ENCODE data around the gene MYRIP.

MYRIP gene

DNA sequence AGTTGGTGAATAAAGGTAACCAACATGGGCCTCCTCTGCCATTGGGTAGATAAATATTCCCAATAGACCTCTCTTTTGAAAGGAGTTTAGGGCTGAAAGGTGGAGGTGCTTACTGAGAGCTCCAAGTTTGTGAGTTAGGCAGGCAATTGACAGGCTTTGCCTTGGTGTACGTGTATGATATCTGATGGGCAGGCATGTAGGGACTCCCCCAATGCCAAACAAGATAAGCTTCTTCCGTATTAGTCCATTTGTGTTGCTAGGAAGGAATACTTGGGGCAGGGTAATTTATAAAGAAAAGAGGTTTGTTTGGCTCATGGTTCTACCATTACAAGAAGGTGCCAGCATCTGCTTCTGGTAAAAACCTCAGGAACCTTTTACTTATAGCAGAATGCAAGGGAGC is 339.4 kb downstream of the MYRIP start:
- no peak overlapping the region for H3K27ac ChIP-seq (ENCODE audit: low read depth, low read length, severe bottlenecking)
- no peak overlapping the region for H3K4me3 ChIP-seq (ENCODE audit: extremely low read depth, insufficient read depth, low read length, poor library complexity, severe bottlenecking)
- H3K4me1 ChIP-seq (ENCODE audit: control insufficient read depth, insufficient read depth, low read length, poor library complexity, severe bottlenecking): no peaks in the 10 kb centered on the region
- WGBS, 2 experiments (ENCODE audit: insufficient coverage in 2 of 2): 80 to 92% methylated on average over 1 to 2 of the region's 2 CpGs
- H3K9me3 ChIP-seq (ENCODE audit: control insufficient read depth, low read length): no peaks in the 10 kb centered on the region
- no peaks in the 10 kb centered on the region for H3K36me3 ChIP-seq (ENCODE audit: control insufficient read depth, insufficient read depth, low read length)

DNA sequence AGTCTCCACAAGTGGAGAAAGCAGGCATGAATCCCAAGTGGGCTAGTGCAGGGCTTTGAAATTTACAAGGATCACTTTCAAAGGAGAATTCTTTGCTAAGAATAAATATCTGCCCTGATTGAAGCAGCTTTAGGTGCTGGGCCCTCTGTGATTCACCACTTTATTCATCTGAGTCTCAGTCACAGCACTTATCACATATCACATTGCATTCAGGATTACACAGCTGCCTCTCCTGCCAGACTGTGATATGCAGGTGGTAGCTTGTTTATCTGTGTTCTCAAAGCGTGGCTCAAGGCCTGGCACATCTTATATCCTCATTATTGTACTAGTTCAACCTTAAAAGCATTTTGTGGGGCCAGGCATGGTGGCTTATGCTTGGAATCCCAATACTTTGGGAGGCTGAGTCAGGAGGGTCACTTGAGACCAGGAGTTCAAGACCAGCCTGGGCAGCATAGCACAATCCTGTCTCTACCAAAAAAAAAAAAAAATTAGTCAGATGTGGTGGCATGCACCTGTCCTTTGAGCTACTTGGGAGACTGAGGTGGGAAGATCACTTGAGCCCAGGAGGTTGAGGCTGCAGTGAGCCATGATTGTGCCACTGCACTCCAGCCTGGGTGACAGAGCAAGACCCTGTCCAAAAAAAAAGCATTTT is 343.2 kb downstream of the MYRIP start:
- Histone ChIP-seq H3K9me3 (ENCODE audit: control insufficient read depth, low read length) (no peaks in the 10 kb centered on the region), H3K4me1 (ENCODE audit: control insufficient read depth, insufficient read depth, low read length, poor library complexity, severe bottlenecking) (no peaks in the 10 kb centered on the region), H3K4me3 (ENCODE audit: extremely low read depth, insufficient read depth, low read length, poor library complexity, severe bottlenecking) (no peak overlapping the region), H3K36me3 (ENCODE audit: control insufficient read depth, insufficient read depth, low read length) (no peaks in the 10 kb centered on the region), H3K27ac (ENCODE audit: low read depth, low read length, severe bottlenecking) (no peak overlapping the region)
- WGBS, 2 experiments (ENCODE audit: insufficient coverage in 2 of 2): no CpG with 5 or more reads among the region's 1 CpG

DNA sequence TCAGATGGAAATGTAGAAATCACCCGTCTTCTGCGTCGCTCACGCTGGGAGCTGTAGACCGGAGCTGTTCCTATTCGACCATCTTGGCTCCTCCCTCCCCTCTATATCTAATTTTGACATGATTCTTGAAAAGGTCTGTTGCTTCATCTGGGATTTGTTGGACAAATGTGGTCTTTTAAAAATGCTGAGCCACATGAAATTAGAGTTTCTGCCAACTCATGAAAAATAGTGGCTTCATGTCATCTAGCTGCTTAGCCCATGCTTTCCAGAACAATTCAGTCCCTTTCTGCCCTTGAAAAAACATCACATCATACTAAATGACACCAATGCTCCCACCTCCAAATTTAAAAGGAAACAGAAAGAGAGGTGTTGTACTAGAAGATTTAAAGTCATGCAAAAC is 351.5 kb downstream of the MYRIP start:
- no peak overlapping the region for H3K27ac ChIP-seq (ENCODE audit: low read depth, low read length, severe bottlenecking)
- no peaks in the 10 kb centered on the region for H3K36me3 ChIP-seq (ENCODE audit: control insufficient read depth, insufficient read depth, low read length)
- H3K4me1 ChIP-seq (ENCODE audit: control insufficient read depth, insufficient read depth, low read length, poor library complexity, severe bottlenecking): no peaks in the 10 kb centered on the region
- no peak overlapping the region for H3K4me3 ChIP-seq (ENCODE audit: extremely low read depth, insufficient read depth, low read length, poor library complexity, severe bottlenecking)
- WGBS, 2 experiments (ENCODE audit: insufficient coverage in 2 of 2): no CpG with 5 or more reads among the region's 6 CpGs
- H3K9me3 ChIP-seq (ENCODE audit: control insufficient read depth, low read length): no peaks in the 10 kb centered on the region

DNA sequence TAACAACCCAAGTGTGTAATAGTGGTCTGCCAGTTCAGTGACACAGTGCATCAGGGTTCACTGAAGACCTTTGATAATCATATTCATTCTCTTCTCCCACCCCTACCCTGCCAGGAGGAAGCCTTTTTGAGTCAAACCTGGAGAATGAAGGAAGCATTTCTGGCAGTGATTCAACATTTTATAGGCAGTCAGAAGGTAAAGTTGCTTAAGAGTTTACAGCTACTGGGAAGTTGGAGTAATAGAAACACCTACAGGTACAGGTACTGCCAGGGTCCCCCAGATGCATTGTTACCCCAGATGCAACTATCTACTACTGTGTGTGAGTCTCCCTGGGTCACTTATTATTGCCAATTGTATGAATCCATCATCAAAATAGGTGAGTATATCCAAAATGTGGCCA is 353.2 kb downstream of the MYRIP start:
- Histone ChIP-seq H3K4me3 (ENCODE audit: extremely low read depth, insufficient read depth, low read length, poor library complexity, severe bottlenecking) (no peak overlapping the region), H3K4me1 (ENCODE audit: control insufficient read depth, insufficient read depth, low read length, poor library complexity, severe bottlenecking) (no peaks in the 10 kb centered on the region), H3K9me3 (ENCODE audit: control insufficient read depth, low read length) (no peaks in the 10 kb centered on the region), H3K36me3 (ENCODE audit: control insufficient read depth, insufficient read depth, low read length) (no peaks in the 10 kb centered on the region), H3K27ac (ENCODE audit: low read depth, low read length, severe bottlenecking) (no peak overlapping the region)

DNA sequence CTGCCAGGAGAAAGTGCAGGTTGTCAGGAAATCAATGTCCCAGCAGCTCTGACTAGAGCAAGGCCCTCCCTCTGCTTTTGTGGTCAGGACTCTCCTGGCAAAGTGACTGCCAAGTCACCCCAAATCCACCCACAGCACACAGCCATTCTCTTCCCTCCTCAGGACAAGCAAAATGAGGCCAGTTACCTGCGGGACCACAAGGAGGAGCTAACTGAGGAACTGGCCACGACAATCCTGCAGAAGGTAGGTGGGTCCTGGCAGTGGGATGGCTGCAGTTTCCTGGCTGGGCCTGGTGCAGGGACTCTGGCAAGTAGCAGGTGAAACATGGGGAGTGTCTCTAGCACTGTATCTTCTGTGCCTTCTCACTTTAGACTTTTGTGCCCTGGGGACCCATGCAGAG is 357.6 kb downstream of the MYRIP start:
- Histone ChIP-seq H3K27ac (ENCODE audit: low read depth, low read length, severe bottlenecking) (no peak overlapping the region), H3K9me3 (ENCODE audit: control insufficient read depth, low read length) (no peaks in the 10 kb centered on the region), H3K4me1 (ENCODE audit: control insufficient read depth, insufficient read depth, low read length, poor library complexity, severe bottlenecking) (no peaks in the 10 kb centered on the region), H3K36me3 (ENCODE audit: control insufficient read depth, insufficient read depth, low read length) (no peaks in the 10 kb centered on the region), H3K4me3 (ENCODE audit: extremely low read depth, insufficient read depth, low read length, poor library complexity, severe bottlenecking) (no peak overlapping the region)
- 20 to 48% methylated on average over 2 of the region's 2 CpGs for WGBS, 2 experiments (ENCODE audit: insufficient coverage in 2 of 2)

DNA sequence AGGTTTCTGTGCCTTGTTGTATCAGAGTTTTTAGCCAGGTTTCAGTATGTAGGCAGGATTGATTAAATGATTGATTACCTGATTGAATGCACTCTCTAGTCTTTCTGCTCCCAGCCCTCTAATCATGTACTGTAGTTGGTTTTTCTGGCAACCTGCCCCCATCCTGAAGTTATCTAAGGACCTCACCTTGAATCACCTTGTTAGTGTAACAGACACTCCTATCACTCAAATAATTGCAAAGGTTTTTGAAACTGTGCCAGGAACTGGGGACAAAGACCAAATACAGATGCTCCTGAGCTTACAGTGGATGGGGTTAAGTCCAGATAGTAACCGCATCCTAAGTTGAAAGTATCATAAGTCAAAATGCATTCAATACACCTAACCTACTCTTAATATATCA is 358.5 kb downstream of the MYRIP start:
- 100% methylated on average over 1 of the region's 1 CpG; no CpG with 5 or more reads in 1 of the 2 experiments for WGBS, 2 experiments (ENCODE audit: insufficient coverage in 2 of 2)
- no peaks in the 10 kb centered on the region for H3K4me1 ChIP-seq (ENCODE audit: control insufficient read depth, insufficient read depth, low read length, poor library complexity, severe bottlenecking)
- no peak overlapping the region for H3K27ac ChIP-seq (ENCODE audit: low read depth, low read length, severe bottlenecking)
- no peaks in the 10 kb centered on the region for H3K9me3 ChIP-seq (ENCODE audit: control insufficient read depth, low read length)
- no peaks in the 10 kb centered on the region for H3K36me3 ChIP-seq (ENCODE audit: control insufficient read depth, insufficient read depth, low read length)
- no peak overlapping the region for H3K4me3 ChIP-seq (ENCODE audit: extremely low read depth, insufficient read depth, low read length, poor library complexity, severe bottlenecking)

DNA sequence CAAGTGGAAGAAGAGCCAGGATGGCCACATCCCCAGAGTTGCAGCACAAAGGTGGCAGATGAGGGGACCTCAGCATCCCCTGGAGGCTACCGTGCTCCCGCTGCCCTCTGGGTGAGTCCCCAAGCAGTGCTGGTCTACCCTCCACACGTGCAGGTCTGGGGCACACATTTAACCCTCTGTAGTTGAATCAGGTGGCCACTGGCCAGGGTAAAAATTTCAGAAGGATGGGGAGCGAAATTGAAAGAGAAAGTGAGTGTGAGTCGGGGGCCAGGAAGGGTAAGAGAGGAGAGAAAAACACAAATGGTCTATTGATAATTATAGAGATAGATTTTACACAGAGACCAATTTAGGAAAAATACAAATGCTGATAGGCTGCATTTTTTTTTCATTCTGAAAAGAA is 360.6 kb downstream of the MYRIP start:
- Histone ChIP-seq H3K27ac (ENCODE audit: low read depth, low read length, severe bottlenecking) (no peak overlapping the region), H3K4me1 (ENCODE audit: control insufficient read depth, insufficient read depth, low read length, poor library complexity, severe bottlenecking) (no peaks in the 10 kb centered on the region), H3K4me3 (ENCODE audit: extremely low read depth, insufficient read depth, low read length, poor library complexity, severe bottlenecking) (no peak overlapping the region), H3K36me3 (ENCODE audit: control insufficient read depth, insufficient read depth, low read length) (no peaks in the 10 kb centered on the region), H3K9me3 (ENCODE audit: control insufficient read depth, low read length) (no peaks in the 10 kb centered on the region)
- 90% methylated on average over 3 to 4 of the region's 5 CpGs for WGBS, 2 experiments (ENCODE audit: insufficient coverage in 2 of 2)

DNA sequence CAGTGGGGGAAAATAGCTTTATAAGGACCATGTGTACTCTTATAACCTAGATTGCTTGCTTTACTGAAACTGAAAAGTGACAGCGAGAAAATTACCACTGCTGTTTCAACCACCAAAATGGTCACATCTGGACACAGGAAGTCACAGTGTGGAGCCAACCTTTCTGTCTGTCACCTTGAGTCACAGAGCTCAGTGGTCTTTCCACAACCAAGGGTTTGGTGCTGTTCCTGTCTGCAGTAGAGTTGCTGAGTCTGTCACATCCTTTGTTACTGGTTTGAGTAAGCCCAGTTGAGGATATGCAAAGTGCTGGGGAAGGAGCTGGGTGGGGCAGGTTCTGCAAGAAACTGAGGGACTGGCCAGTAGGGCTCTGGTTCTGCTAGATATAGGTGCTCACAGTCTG is 361.0 kb downstream of the MYRIP start:
- no peak overlapping the region for H3K27ac ChIP-seq (ENCODE audit: low read depth, low read length, severe bottlenecking)
- 89 to 100% methylated on average over 1 of the region's 1 CpG for WGBS, 2 experiments (ENCODE audit: insufficient coverage in 2 of 2)
- H3K4me3 ChIP-seq (ENCODE audit: extremely low read depth, insufficient read depth, low read length, poor library complexity, severe bottlenecking): no peak overlapping the region
- H3K9me3 ChIP-seq (ENCODE audit: control insufficient read depth, low read length): no peaks in the 10 kb centered on the region
- no peaks in the 10 kb centered on the region for H3K36me3 ChIP-seq (ENCODE audit: control insufficient read depth, insufficient read depth, low read length)
- no peaks in the 10 kb centered on the region for H3K4me1 ChIP-seq (ENCODE audit: control insufficient read depth, insufficient read depth, low read length, poor library complexity, severe bottlenecking)

DNA sequence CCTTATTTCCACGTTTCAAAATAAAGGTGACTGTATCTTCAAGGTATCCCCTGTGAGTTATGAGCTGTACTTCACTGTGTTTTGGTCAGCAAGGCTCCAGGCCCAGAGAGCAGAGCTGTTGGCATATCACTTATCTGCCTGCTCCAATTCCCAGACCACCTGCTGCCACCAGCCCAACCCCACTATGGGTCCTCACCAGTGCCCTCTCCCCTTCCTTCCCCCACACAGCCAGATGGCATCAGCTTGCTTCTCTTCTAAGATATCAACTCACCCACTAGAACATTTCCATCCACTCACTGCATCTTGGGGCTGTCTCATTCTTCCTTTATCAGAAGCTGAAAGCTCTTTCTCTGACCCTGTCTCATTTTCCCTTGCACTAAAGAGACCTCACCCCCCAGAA is 363.2 kb downstream of the MYRIP start:
- Histone ChIP-seq H3K27ac (ENCODE audit: low read depth, low read length, severe bottlenecking) (no peak overlapping the region), H3K9me3 (ENCODE audit: control insufficient read depth, low read length) (no peaks in the 10 kb centered on the region), H3K4me3 (ENCODE audit: extremely low read depth, insufficient read depth, low read length, poor library complexity, severe bottlenecking) (no peak overlapping the region), H3K36me3 (ENCODE audit: control insufficient read depth, insufficient read depth, low read length) (no peaks in the 10 kb centered on the region), H3K4me1 (ENCODE audit: control insufficient read depth, insufficient read depth, low read length, poor library complexity, severe bottlenecking) (no peaks in the 10 kb centered on the region)
- WGBS, 2 experiments (ENCODE audit: insufficient coverage in 2 of 2): 100% methylated on average over 1 of the region's 1 CpG; no CpG with 5 or more reads in 1 of the 2 experiments

DNA sequence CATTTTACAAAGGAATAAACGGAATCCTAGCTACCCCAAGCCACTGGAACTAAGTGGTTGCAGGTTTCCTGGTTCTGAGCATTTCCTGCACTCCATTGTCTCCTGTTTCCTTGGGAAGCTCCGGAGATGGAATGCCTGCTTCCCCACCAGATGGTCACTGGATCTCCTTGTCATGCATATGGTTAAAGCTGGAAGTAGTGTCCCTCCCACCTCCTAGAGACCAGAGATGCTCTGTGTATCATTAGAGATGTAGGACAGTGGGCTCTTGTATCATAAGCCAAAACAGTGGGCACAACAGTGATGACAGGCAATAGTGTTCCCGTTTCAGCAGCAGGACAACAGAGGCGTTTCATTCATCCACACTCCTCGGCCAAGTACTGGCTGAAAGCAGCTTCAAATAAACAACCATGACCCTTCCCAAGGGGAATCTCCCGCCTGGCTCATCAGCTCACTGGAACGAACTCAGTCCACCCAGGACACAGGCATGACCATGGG is 363.9 kb downstream of the MYRIP start:
- Histone ChIP-seq H3K36me3 (ENCODE audit: control insufficient read depth, insufficient read depth, low read length) (no peaks in the 10 kb centered on the region), H3K4me3 (ENCODE audit: extremely low read depth, insufficient read depth, low read length, poor library complexity, severe bottlenecking) (no peak overlapping the region), H3K9me3 (ENCODE audit: control insufficient read depth, low read length) (no peaks in the 10 kb centered on the region), H3K27ac (ENCODE audit: low read depth, low read length, severe bottlenecking) (no peak overlapping the region), H3K4me1 (ENCODE audit: control insufficient read depth, insufficient read depth, low read length, poor library complexity, severe bottlenecking) (no peaks in the 10 kb centered on the region)
- 57 to 77% methylated on average over 4 to 7 of the region's 7 CpGs for WGBS, 2 experiments (ENCODE audit: insufficient coverage in 2 of 2)

DNA sequence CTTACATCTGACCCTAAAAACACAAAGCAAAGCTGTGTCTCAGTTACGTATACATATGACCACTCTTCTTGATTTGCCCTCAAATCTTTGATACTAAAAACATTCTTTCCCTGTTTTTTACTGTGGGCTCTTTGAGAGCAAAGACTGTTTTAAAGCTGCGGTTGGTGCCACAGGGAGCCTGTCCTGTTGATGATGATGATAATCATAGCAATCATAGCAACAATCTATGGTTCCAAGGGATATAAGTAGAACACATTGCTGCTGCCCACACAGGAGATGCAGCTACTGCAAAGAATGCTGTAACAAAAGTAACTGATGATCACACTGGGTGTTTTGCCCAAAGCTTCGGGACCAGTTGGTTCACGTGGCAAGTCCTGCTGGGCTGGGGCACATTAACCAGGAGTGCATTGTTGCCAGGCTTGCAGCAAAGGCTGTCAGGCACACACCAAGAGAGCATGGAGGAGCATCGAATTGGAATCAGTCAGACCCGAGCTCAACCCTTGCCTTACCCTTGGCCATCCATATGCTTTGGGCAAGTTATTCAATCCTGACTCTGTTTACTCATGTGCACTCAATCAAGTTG is 368.7 kb downstream of the MYRIP start:
- no peak overlapping the region for H3K4me3 ChIP-seq (ENCODE audit: extremely low read depth, insufficient read depth, low read length, poor library complexity, severe bottlenecking)
- WGBS, 2 experiments (ENCODE audit: insufficient coverage in 2 of 2): 80 to 84% methylated on average over 5 of the region's 6 CpGs
- no peak overlapping the region for H3K27ac ChIP-seq (ENCODE audit: low read depth, low read length, severe bottlenecking)

More for the DNA sequence above, 368.7 kb downstream of the MYRIP start:
- Histone ChIP-seq H3K9me3 (ENCODE audit: control insufficient read depth, low read length) (no peaks in the 10 kb centered on the region), H3K4me1 (ENCODE audit: control insufficient read depth, insufficient read depth, low read length, poor library complexity, severe bottlenecking) (no peaks in the 10 kb centered on the region), H3K36me3 (ENCODE audit: control insufficient read depth, insufficient read depth, low read length) (no peaks in the 10 kb centered on the region)

Data from mesodermal cell (in vitro differentiated cells).